GM12878 (cell line): ENCODE measurements around the gene ZFP64. TPM values are rescaled to one million over a fixed set of nuclear protein-coding genes. Genes with fewer than 3 reads are reported as not detected.

Experiments
- ATAC-seq: fragments of 200-7000 bp; cut with Tn5 transposase; 3 replicates; pipeline ENCODE4 v1.9.1; 2020; ENCODE audit warnings: mild to moderate bottlenecking, moderate library complexity
- BruUV-seq: library from RNA; stranded (reverse); fragments of 400-500 nt; replicated peaks from 2 replicates; lab custom pipeline; 2021; lab: Mats Ljungman, UMichigan
- CTCF ChIA-PET: fragments of 300-600 bp; sonication (Branson Sonifier 250); formaldehyde crosslinking; extraction: SDS; loops from one replicate; lab custom pipeline; 2021; ENCODE audit warnings: inconsistent platforms; lab: Yijun Ruan, JAX
- POLR2A ChIA-PET: fragments of 350-600 bp; formaldehyde crosslinking; extraction: SDS; loops from one replicate; lab custom pipeline; 2021; ENCODE audit warnings: inconsistent platforms; lab: Charles Lee
- RAD21 ChIA-PET: fragments of 300-600 bp; sonication (Branson Sonifier 250); formaldehyde crosslinking; loops from one replicate; lab custom pipeline; 2023; ENCODE audit warnings: antibody characterized with exemption; ENCODE audit not compliant: unreplicated experiment; lab: Charles Lee
- SMC1A ChIA-PET: fragments of 300-600 bp; sonication (Branson Sonifier 250); formaldehyde crosslinking; loops from one replicate; lab custom pipeline; 2023; ENCODE audit not compliant: unreplicated experiment, uncharacterized antibody; lab: Charles Lee
- DNase-seq: peaks from one replicate; pipeline ENCODE4 v3.0.0-alpha.2; 2011; ENCODE audit warnings: low read depth, low spot score
- FAIRE-seq: peaks from 3 replicates; lab custom pipeline; 2011; peaks lifted over from hg19 to GRCh38; lab: Jason Lieb, UNC
- H2AFZ ChIP-seq: 2 replicates; pipeline ENCODE4 v1.6.0; 2011; ENCODE audit warnings: low read depth, low read length, control low read depth; ENCODE audit not compliant: control insufficient read depth
- H3K27ac ChIP-seq: 2 replicates; pipeline ENCODE4 v1.5.1; 2011; ENCODE audit warnings: control low read depth; ENCODE audit not compliant: control insufficient read depth, insufficient read depth
- H3K27me3 ChIP-seq, 2 experiments: replicated peaks in 1 of 2; 2 replicates each; pipeline versions ENCODE4 v1.6.0 to v1.6.1; 2011; ENCODE audit warnings: low read length in 1 of 2; ENCODE audit not compliant: control insufficient read depth in 2 of 2, insufficient read depth in 2 of 2
- H3K36me3 ChIP-seq, 2 experiments: 2 replicates each; pipeline ENCODE4 v1.5.1; 2011; ENCODE audit warnings: low read length in 1 of 2; ENCODE audit not compliant: control insufficient read depth in 2 of 2, insufficient read depth in 2 of 2
- H3K4me1 ChIP-seq: 2 replicates; pipeline ENCODE4 v1.6.1; 2011; ENCODE audit warnings: mild to moderate bottlenecking, low read length, moderate library complexity, mixed read lengths; ENCODE audit not compliant: control insufficient read depth, insufficient read depth
- H3K4me2 ChIP-seq: 2 replicates; pipeline ENCODE4 v1.6.0; 2011; ENCODE audit warnings: control low read depth; ENCODE audit not compliant: control insufficient read depth, insufficient read depth
- H3K4me3 ChIP-seq: fragments of 200-600 bp; sonication (generic); 2 replicates; pipeline ENCODE4 v1.5.1; 2016
- H3K79me2 ChIP-seq: 2 replicates; pipeline ENCODE4 v1.6.0; 2011; ENCODE audit warnings: low read length; ENCODE audit not compliant: control insufficient read depth, insufficient read depth
- H3K9ac ChIP-seq: 2 replicates; pipeline ENCODE4 v1.8.0; 2011; ENCODE audit warnings: low read length, control low read depth, mixed read lengths; ENCODE audit not compliant: control insufficient read depth, insufficient read depth
- H3K9me3 ChIP-seq: replicated peaks from 3 replicates; pipeline ENCODE4 v1.5.1; 2011; ENCODE audit warnings: mild to moderate bottlenecking, low read length; ENCODE audit not compliant: control insufficient read depth, insufficient read depth
- H4K20me1 ChIP-seq: 2 replicates; pipeline ENCODE4 v1.6.0; 2011; ENCODE audit not compliant: control insufficient read depth, insufficient read depth
- ATF3 ChIP-seq: IDR thresholded peaks from 2 replicates; pipeline ENCODE4 v1.6.1; 2011; ENCODE audit warnings: low read depth, mild to moderate bottlenecking, low read length, moderate library complexity, borderline replicate concordance; ENCODE audit errors: extremely low read depth
- ATF7 ChIP-seq: fragments of 450-650 bp; IDR thresholded peaks from 2 replicates; pipeline ENCODE4 v1.6.1; 2016; ENCODE audit warnings: low read depth, mild to moderate bottlenecking
- DPF2 ChIP-seq: fragments of 450-650 bp; IDR thresholded peaks from 2 replicates; pipeline ENCODE4 v1.6.1; 2017; ENCODE audit warnings: mild to moderate bottlenecking
- ETV6 ChIP-seq, 2 experiments: fragments of 450-650 bp in 1 of 2; IDR thresholded peaks in 1 of 2; conservative IDR thresholded peaks in 1 of 2; 2 replicates each; pipeline ENCODE4 v1.6.1; 2014; ENCODE audit warnings: antibody characterized with exemption in 1 of 2, borderline replicate concordance in 1 of 2, low read depth in 1 of 2, mild to moderate bottlenecking in 1 of 2, moderate library complexity in 1 of 2
- IRF4 ChIP-seq: IDR thresholded peaks from 2 replicates; pipeline ENCODE4 v1.6.1; 2011; ENCODE audit warnings: low read depth, low read length
- MXI1 ChIP-seq: fragments of 150-350 bp; IDR thresholded peaks from 2 replicates; pipeline ENCODE4 v1.6.1; 2011; ENCODE audit warnings: low read depth, mild to moderate bottlenecking, inconsistent platforms, low read length, improper control_type of control experiment
- NFYB ChIP-seq: IDR thresholded peaks from 2 replicates; pipeline ENCODE4 v1.6.1; 2011; ENCODE audit warnings: low read depth, mild to moderate bottlenecking, low read length, improper control_type of control experiment, moderate library complexity; ENCODE audit not compliant: insufficient read depth
- PML ChIP-seq: IDR thresholded peaks from 2 replicates; pipeline ENCODE4 v1.6.1; 2012; ENCODE audit warnings: low read length, inconsistent platforms
- ZBTB11 ChIP-seq: fragments of 450-650 bp; formaldehyde crosslinking; IDR thresholded peaks from 2 replicates; pipeline ENCODE4 v1.5.0; 2022; ENCODE audit warnings: mild to moderate bottlenecking, missing genetic modification characterization
- ZNF217 ChIP-seq: fragments of 450-650 bp; IDR thresholded peaks from 2 replicates; pipeline ENCODE4 v1.6.1; 2017; ENCODE audit warnings: antibody characterized with exemption, mild to moderate bottlenecking
- WGBS: methylation state at CpG from one replicate; pipeline ENCODE4 v1.1.6; 2016; ENCODE audit warnings: low lambda C conversion rate; ENCODE audit not compliant: insufficient replicate concordance, insufficient coverage; ENCODE audit errors: missing lambda C conversion rate; 5-methylcytosine and 5-hydroxymethylcytosine counted together
- in situ Hi-C: fragments of 300-500 bp; cut with MboI; formaldehyde crosslinking; loops from 9 replicates; pipeline ENCODE4 v1.14.3; 2018; ENCODE audit warnings: mixed read lengths
- intact Hi-C: fragments of 100-400 bp; cut with micrococcal nuclease; formaldehyde crosslinking; loops from one replicate; pipeline ENCODE4 v1.14.2; 2022; ENCODE audit not compliant: unreplicated experiment
- polyA plus RNA-seq, 11 experiments: library from polyadenylated mRNA; depleted of rRNA in 4 of 11; unstranded in 6 of 11; stranded (reverse) in 5 of 11; fragments of >200 nt; fragmentation: Nextera tagmentation in 4 of 11; fragmentation: Illumina TruSeq in 1 of 11; extraction: Ambion mirVana in 4 of 11; extraction: Trizol in 1 of 11; gene quantifications; 1 replicate in 1 of 11; 2 replicates in 10 of 11; pipeline versions ENCODE4 v1.2.1 to v1.2.3, GENCODE V29; 2011 to 2016; ENCODE audit warnings: inconsistent platforms in 2 of 11, missing spikeins in 2 of 11, low read depth in 1 of 11
- total RNA-seq, 4 experiments: library from RNA; depleted of rRNA in 3 of 4; stranded (reverse); fragments of >200 nt in 3 of 4; fragmentation: Illumina TruSeq in 1 of 4; extraction: Trizol in 1 of 4; gene quantifications; 2 replicates each; pipeline versions ENCODE4 v1.2.1 to v1.2.3, GENCODE V29; 2013 to 2021

ZFP64 gene
- total and polyA plus RNA-seq, 10 of the 15 experiments (the other 5 are each of a cell fraction or from before 2014, with no cell fraction given) = 2.3 to 21.8 (median 11.8) TPM

- H3K27ac ChIP-seq = no peak overlapping the region
- intact Hi-C loops (no loop called here), in situ Hi-C loops (no loop called here)
- no peaks in the 10 kb centered on the region for H3K27me3 ChIP-seq
- no peaks in the 10 kb centered on the region for H4K20me1 ChIP-seq
- H3K4me1 ChIP-seq = no peaks in the 10 kb centered on the region; the same call in 1 of the 2 replicates
- WGBS = 58% methylated on average over 1 of the region's 1 CpG
- no peak overlapping the region for H3K4me3 ChIP-seq
- SMC1A ChIA-PET = no interaction called here
- H3K4me2 ChIP-seq = no peak overlapping the region
- H3K9ac ChIP-seq = no peak overlapping the region
- no peaks in the 10 kb centered on the region for H3K79me2 ChIP-seq
- ATAC-seq (no peak), DNase-seq (no peak), FAIRE-seq (no peak)
- H2AFZ ChIP-seq = no peak overlapping the region
- no peaks in the 10 kb centered on the region for H3K9me3 ChIP-seq
- H3K36me3 ChIP-seq = no peaks in the 10 kb centered on the region
- CTCF ChIA-PET = interaction anchor here (1.6 to 1.8 kb wide), 2 partner anchors 10 to 106 kb away, joined by 3 to 5 read pairs; no protein-coding TSS in a partner anchor
- POLR2A ChIA-PET = interaction anchor here (1.0 kb wide), 1 partner anchor 12 kb away, joined by 3 read pairs; no protein-coding TSS in a partner anchor
- BruUV-seq = no TSS peak
- RAD21 ChIA-PET = interaction anchor here (1.1 kb wide), 1 partner anchor 13 kb away, joined by 3 read pairs; no protein-coding TSS in a partner anchor
- TF ChIP-seq IRF4 (no peak), DPF2 (no peak), NFYB (no peak), PML (no peak)
- TF ChIP-seq, all 136 proteins: peak for 0
These were observed 42.9 kb upstream of the ZFP64 start for GRCh38 chr20:52234302-52235045.

- no peak overlapping the region for H3K4me3 ChIP-seq
- no peak overlapping the region for H3K4me2 ChIP-seq
- no TSS peak for BruUV-seq
- ATAC-seq (peak; percentile 71), FAIRE-seq (peak; percentile 7), DNase-seq (no peak)
- H3K36me3 ChIP-seq = no peaks in the 10 kb centered on the region
- CTCF ChIA-PET = interaction anchor here (0.8 to 1.9 kb wide), 5 partner anchors 19 to 103 kb away, joined by 3 to 6 read pairs (median 4); partner anchors contain the start of gene ZFP64
- no peaks in the 10 kb centered on the region for H3K79me2 ChIP-seq
- peak overlapping the region; percentile 56; the same call in 1 of the 2 replicates for H2AFZ ChIP-seq
- no peaks in the 10 kb centered on the region; the same call in 1 of the 2 replicates for H3K4me1 ChIP-seq
- no peaks in the 10 kb centered on the region for H3K9me3 ChIP-seq
- no peaks in the 10 kb centered on the region for H4K20me1 ChIP-seq
- POLR2A ChIA-PET = interaction anchor here (1.2 kb wide), 1 partner anchor 53 kb away, joined by 3 read pairs; no protein-coding TSS in a partner anchor
- no peak overlapping the region for H3K9ac ChIP-seq
- no peak overlapping the region for H3K27ac ChIP-seq
- RAD21 ChIA-PET = interaction anchor here (0.9 to 2.4 kb wide), 4 partner anchors 39 to 102 kb away, joined by 3 to 9 read pairs (median 6); partner anchors contain the start of gene ZFP64
- no peaks in the 10 kb centered on the region for H3K27me3 ChIP-seq
- in situ Hi-C loops = no loop called here
- intact Hi-C loops = no loop called here
- SMC1A ChIA-PET = interaction anchor here (0.6 to 1.5 kb wide), 5 partner anchors 36 to 59 kb away, joined by 3 to 9 read pairs (median 3); partner anchors contain the start of gene ZFP64
- TF ChIP-seq ZBTB11 (CRISPR knock-in tag) = no peak
- TF ChIP-seq ATF7 = peak; percentile 36; the same call in 1 of the 2 replicates
- no peak for TF ChIP-seq MXI1
- TF ChIP-seq ETV6 (conservative IDR thresholded peaks at IDR 0.05 in 1 of 2, IDR thresholded peaks at IDR 0.05 in 1 of 2; ENCODE audit: borderline replicate concordance in 1 of 2, low read depth in 1 of 2) = no peak
- no peak for TF ChIP-seq ZNF217
- no peak for TF ChIP-seq ATF3
These were observed 39.7 kb upstream of the ZFP64 start for GRCh38 chr20:52231230-52231746.
